Fibroblast of mammary gland (primary cell): ENCODE data around the gene PPP1R12B.
"Not testable (repeated sequence)": the region's sequence is repeated elsewhere in the genome, so short reads cannot be mapped to it uniquely, and the experiment has no call there.

Experiments
- DNase-seq: peaks from one replicate; pipeline ENCODE4 v3.0.0-alpha.2; 2010; ENCODE audit warnings: low read depth
- H3K4me3 ChIP-seq: 2 replicates; pipeline ENCODE4 v1.5.1; 2011; ENCODE audit warnings: low read depth, mild to moderate bottlenecking, low read length, moderate library complexity; ENCODE audit not compliant: control insufficient read depth
- TF ChIP-seq, protein P1 (sequence below): conservative IDR thresholded peaks from 2 replicates; pipeline ENCODE4 v1.5.1; 2011; ENCODE audit warnings: low read depth, low read length, inconsistent platforms; ENCODE audit not compliant: control insufficient read depth, insufficient read depth

The PPP1R12B gene

DNA sequence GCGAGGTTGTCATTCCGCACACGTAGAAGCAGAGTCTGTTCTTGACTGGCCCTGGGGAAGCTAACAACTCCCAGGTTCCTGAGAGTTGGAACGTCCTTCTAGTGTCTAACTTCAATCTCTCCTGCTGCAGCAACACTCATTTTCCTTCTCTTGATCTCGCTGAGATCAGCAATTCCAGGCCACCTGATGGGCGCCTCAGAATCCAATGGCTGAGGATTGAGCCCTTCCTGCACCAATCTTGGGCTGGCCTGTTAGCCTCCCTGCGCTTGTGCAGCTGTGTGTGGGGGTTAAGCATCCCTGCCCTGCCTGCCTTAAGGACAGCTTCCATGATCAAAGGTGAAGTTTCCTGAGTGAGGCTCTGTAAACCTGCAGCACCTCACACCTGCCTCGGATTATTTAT, 273.9 kb downstream of the PPP1R12B start:
- TF ChIP-seq, protein P1, sequence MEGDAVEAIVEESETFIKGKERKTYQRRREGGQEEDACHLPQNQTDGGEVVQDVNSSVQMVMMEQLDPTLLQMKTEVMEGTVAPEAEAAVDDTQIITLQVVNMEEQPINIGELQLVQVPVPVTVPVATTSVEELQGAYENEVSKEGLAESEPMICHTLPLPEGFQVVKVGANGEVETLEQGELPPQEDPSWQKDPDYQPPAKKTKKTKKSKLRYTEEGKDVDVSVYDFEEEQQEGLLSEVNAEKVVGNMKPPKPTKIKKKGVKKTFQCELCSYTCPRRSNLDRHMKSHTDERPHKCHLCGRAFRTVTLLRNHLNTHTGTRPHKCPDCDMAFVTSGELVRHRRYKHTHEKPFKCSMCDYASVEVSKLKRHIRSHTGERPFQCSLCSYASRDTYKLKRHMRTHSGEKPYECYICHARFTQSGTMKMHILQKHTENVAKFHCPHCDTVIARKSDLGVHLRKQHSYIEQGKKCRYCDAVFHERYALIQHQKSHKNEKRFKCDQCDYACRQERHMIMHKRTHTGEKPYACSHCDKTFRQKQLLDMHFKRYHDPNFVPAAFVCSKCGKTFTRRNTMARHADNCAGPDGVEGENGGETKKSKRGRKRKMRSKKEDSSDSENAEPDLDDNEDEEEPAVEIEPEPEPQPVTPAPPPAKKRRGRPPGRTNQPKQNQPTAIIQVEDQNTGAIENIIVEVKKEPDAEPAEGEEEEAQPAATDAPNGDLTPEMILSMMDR, result no peak
- no peak overlapping the region for H3K4me3 ChIP-seq
- no peak for DNase-seq

DNA sequence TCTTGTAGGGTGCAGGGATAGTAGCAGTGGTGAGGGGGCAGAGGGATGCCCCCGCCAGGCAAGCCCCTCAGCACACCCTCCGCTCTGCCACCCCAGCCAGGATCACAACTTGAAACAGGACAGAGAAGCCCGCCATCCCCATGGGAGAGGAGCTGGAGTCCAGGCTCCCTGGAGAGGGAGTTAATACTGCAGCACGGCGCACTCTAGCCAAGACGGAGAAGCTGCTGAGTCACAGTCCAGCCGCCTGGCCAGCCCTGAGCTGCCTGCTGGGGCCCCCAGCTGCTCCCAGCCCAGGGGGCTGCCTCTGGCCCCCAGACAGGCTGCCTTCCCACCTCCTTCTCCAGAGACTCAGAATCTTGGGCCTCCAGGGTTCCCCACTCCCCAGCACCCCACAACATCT, 274.6 kb downstream of the PPP1R12B start:
- no peak overlapping the region for H3K4me3 ChIP-seq
- TF ChIP-seq, protein P1, result no peak
- DNase-seq, result peak; percentile 58

- peak; percentile 11 for DNase-seq
- not testable (repeated sequence) for H3K4me3 ChIP-seq
Measured at GRCh38 chr1:202623476-202623875, 275.0 kb downstream of the PPP1R12B start.

DNA sequence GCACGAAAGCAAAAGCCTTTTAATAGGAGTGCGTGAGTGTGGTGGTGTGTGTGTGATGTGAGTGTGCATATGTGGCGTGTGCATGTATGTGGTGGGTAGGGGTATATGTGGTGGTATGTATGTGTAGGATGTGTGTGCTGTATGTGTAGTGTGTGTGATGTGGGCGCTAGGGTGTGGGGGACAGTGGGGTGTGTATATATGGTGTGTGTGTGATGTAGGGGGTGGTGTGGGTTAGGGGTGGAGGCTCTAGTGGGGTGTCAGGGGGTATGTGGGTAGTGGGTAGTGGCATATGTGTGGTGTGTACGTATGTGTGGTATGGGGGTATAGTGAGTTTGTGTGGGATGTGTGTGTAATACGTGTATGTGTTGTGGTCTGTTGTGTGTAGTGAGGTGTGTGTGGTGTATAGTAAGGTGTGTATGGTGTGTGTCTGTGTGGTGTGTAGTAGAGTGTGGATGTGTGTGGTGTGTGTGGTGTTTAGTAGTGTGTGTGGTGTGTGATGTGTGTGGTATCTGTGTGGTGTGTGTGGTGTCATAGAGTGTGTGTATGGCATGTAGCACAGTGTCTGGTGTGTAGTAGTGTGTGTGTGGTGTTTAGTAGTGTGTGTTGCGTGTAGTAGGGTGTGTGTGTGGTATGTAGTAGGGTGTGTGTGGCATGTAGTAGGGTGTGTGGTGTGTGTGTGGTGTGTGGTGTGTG, 275.7 kb downstream of the PPP1R12B start:
- H3K4me3 ChIP-seq, result no peak overlapping the region
- DNase-seq, result no peak
- TF ChIP-seq, protein P1, result no peak

GRCh38 chr1:202624781-202625108, 276.2 kb downstream of the PPP1R12B start:
- no peak overlapping the region for H3K4me3 ChIP-seq
- peak; percentile 13 for DNase-seq
- TF ChIP-seq, protein P1, result no peak

- peak; percentile 61 for DNase-seq
- TF ChIP-seq, protein P1, result peak; percentile 53
- no peak overlapping the region for H3K4me3 ChIP-seq
Measured at GRCh38 chr1:202625416-202626360, 277.2 kb downstream of the PPP1R12B start.

DNA sequence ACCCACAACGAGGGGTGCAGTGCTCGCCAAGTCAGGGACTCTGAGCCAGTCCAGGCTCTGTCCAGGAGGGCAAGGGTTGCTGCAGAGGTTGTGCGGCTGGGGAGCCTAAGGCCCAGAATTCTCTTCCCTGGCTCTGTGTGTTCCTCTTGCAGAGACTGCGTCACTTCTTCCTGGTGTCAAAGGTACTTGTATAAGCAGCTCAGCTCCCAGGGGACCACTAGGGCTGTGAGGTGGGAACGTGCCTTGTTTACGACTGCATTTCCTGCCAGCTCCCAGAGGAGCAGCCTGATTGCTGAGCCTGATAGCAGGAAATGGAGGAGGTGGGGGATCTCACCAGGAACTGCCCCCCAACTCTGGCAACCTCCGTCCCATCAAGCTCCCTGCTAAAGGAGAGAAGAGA, 278.5 kb downstream of the PPP1R12B start:
- DNase-seq, result peak; percentile 17
- H3K4me3 ChIP-seq, result not testable (repeated sequence)
